ENCODE measurements around the gene MAP6. TPM values are rescaled to one million over a fixed set of nuclear protein-coding genes. Genes with fewer than 3 reads are reported as not detected.

The MAP6 gene
- 0.73 and 0.98 TPM in 2 replicates for total RNA-seq

DNA sequence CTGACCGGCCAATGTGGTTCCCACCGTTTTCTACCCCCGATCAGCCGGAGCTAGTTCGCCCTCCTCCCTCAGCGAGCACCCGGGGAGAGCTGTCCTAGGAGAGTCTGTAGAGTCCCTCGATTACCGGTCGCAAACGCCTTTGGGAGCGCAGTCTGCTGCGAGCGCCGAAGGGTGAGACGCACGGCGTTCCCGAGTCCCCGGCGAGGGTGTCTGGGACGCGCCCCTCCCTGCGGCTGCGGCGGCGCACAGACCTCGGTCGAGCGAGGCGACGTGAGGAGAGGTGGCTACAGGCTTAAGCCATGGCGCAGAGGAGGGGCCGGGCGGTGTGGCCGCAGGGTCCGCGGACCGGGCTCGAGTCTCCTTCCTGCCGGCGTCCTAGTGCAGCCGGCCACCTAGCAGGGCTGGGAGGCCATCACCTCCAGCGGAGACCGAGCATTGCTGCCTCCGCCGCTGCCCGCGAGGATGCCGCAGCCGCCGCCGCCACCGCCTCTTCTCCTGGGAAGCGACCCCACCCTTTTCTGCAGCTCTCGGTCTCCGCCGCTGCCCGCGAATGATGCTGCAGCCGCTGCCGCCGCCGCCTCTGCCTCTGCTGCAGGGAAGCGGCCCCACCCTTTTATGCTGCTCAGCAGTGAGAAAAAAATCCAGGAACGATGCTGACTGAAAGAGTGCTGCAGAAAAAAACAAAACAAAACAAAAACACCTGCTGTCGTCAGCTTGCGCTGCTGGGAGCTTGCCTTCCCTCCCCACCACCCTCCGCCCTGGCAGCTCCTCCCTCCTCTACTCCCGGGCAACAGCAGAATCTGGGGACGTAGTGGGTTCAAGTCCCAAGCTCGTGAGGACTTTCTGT, at the start of gene MAP6:
Gene MAP6 (minus strand): TSS at position 588 of the 847 bp plus-strand sequence. CDS start 669 bp downstream, outside the sequence.

DNA sequence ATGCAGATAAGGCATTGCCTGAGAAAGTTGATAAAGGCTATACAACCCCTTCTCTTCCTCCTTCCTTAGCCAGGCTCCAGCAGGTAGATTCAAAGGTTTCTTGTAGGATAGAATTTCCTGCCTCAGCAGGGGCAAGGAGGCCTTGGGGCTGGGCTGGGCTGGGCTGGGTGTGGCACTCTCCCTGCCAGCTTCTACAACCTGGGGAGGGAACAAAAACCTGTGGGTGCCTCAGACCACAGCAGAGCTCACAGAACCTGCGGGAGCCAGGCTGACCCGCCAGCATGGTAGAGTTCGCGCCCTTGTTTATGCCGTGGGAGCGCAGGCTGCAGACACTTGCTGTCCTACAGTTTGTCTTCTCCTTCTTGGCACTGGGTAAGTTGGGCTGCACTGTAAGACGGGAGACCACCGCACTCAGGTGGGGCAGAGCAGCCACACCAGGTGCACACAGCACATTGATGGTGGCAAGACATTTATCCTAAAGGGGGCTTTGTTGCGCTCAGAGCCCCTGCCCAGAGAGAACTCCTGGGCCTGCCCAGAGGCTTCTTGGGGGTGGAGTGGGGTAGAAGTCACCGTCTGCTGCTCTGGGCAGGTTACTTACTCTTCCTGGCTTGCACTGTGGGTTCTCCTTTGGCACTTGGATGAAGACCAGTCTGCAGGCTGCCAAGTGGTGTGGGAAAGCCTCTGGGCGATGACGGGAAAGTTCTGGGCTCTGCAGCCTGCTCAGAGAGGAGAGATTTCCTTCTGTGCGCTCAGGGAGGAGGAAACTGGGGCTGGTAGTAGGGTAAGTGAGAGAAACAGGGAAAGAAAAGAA, 49.0 kb upstream of the MAP6 start, which contains the start of gene MOGAT2:
Gene MOGAT2 (plus strand): TSS at position 231 of the 811 bp plus-strand sequence. CDS start 51 bp downstream, at position 282.

DNA sequence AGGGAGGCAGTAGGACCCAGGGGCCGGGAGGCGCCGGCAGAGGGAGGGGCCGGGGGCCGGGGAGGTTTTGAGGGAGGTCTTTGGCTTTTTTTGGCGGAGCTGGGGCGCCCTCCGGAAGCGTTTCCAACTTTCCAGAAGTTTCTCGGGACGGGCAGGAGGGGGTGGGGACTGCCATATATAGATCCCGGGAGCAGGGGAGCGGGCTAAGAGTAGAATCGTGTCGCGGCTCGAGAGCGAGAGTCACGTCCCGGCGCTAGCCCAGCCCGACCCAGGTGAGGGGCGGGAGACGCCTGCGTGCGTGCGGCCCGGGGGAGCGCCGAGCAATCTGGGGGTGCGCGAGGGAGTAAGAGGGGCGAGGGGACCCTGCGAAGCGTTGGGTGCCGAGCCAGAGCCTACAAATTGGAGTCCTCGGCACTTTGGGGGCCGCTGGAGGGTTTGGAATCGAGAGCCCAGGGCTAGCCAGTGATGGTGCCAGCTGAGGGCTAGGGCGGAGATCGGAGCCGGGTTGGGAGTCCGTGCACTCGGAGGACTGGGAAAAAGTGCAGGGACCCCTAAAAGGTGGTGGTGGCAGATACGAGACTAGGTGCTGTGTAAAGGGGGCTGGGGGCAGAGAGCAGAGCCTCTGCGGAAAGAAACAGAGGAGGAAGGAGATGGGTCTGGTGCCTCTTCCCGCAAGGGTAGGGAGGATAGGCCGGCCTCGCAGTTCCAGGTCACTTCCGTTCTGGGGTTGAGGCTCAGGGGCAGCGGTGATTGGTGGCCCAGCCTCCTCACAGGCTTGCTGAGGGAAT, 106.6 kb downstream of the MAP6 start, which contains the start of gene SERPINH1:
Gene SERPINH1 (plus strand): TSS at position 206 of the 788 bp plus-strand sequence. CDS start 4,097 bp downstream, outside the sequence.

Small RNA genes lying within 50 kb of the gene (small RNA-seq; reads per million reads assigned to genes)
- not detected for gene AP001922.4

Other genes with a start within 250 kb of the MAP6 start
- gene KLHL35, start 235.8 kb downstream of the MAP6 start, total RNA-seq = 1.4 and 3.7 TPM in 2 replicates
- 2.3 and 4.0 TPM in 2 replicates for gene GDPD5, start 143.1 kb downstream of the MAP6 start, total RNA-seq
- 548 and 810 TPM in 2 replicates for gene SERPINH1, start 106.8 kb downstream of the MAP6 start, total RNA-seq
- gene MOGAT2, start 48.8 kb upstream of the MAP6 start, total RNA-seq = not detected in 2 replicates
- gene DGAT2, start 99.7 kb upstream of the MAP6 start, total RNA-seq = 9.8 and 18.7 TPM in 2 replicates
- 20.6 and 27.8 TPM in 2 replicates for gene UVRAG, start 146.2 kb upstream of the MAP6 start, total RNA-seq

Measured in subcutaneous preadipocyte (primary cell).